SK-N-SH (cell line): ENCODE measurements around the gene FAF2. TPM values are rescaled to one million over a fixed set of nuclear protein-coding genes. Genes with fewer than 3 reads are reported as not detected.

Source experiments
- CTCF ChIA-PET: fragments of 300-600, 350-600 bp; formaldehyde crosslinking; extraction: SDS; loops from one replicate; lab custom pipeline; 2021; lab: Yijun Ruan, JAX
- POLR2A ChIA-PET: fragments of 350-600 bp; sonication (Branson Sonifier 250); formaldehyde crosslinking; extraction: SDS; loops from one replicate; lab custom pipeline; 2020; ENCODE audit warnings: antibody characterized with exemption, inconsistent platforms; lab: Yijun Ruan, JAX
- DNase-seq: peaks from one replicate; pipeline ENCODE4 v3.0.0; 2012
- H2AFZ ChIP-seq: fragments of 200-600 bp; sonication (generic); 2 replicates; pipeline ENCODE4 v1.8.1; 2016; ENCODE audit warnings: antibody characterized with exemption, mild to moderate bottlenecking, low read depth
- H3F3A ChIP-seq: fragments of 200-600 bp; sonication (generic); replicated peaks from 2 replicates; pipeline ENCODE3; 2016; ENCODE audit warnings: antibody characterized with exemption, mild to moderate bottlenecking; ENCODE audit not compliant: insufficient read depth
- H3K27ac ChIP-seq, 2 experiments: fragments of 200-500 bp in 1 of 2; fragments of 200-600 bp in 1 of 2; sonication (Bioruptor generic) in 1 of 2; sonication (generic), shearing (Covaris generic) in 1 of 2; 2 replicates each; pipeline versions ENCODE4 v1.5.1 to v1.6.1; 2014 to 2016; ENCODE audit warnings: low read depth in 2 of 2, inconsistent platforms in 1 of 2, low read length in 1 of 2, mild to moderate bottlenecking in 1 of 2, mixed read lengths in 1 of 2
- H3K27me3 ChIP-seq: fragments of 200-600 bp; sonication (generic), shearing (Covaris generic); 2 replicates; pipeline ENCODE4 v1.6.1; 2016; ENCODE audit warnings: mixed run types; ENCODE audit not compliant: insufficient read depth
- H3K36me3 ChIP-seq, 2 experiments: fragments of 200-500 bp in 1 of 2; fragments of 200-600 bp in 1 of 2; sonication (Bioruptor generic) in 1 of 2; sonication (generic) in 1 of 2; replicated peaks in 1 of 2; 2 replicates each; pipeline versions ENCODE3 to v1.5.1; 2014 to 2016; ENCODE audit warnings: low read length in 1 of 2, mild to moderate bottlenecking in 1 of 2; ENCODE audit not compliant: insufficient read depth in 2 of 2, control insufficient read depth in 1 of 2
- H3K4me1 ChIP-seq, 2 experiments: fragments of 200-500 bp in 1 of 2; fragments of 200-600 bp in 1 of 2; sonication (Bioruptor generic) in 1 of 2; sonication (generic), shearing (Covaris generic) in 1 of 2; 2 replicates each; pipeline versions ENCODE4 v1.5.1 to v1.6.1; 2014 to 2016; ENCODE audit warnings: low read depth in 1 of 2, low read length in 1 of 2, mixed run types in 1 of 2; ENCODE audit not compliant: insufficient read depth in 2 of 2, control insufficient read depth in 1 of 2
- H3K4me2 ChIP-seq: fragments of 200-600 bp; sonication (generic), shearing (Covaris generic); 2 replicates; pipeline ENCODE4 v1.6.1; 2017; ENCODE audit warnings: mixed run types
- H3K4me3 ChIP-seq, 2 experiments: fragments of 200-500 bp in 1 of 2; fragments of 200-600 bp in 1 of 2; sonication (Bioruptor generic) in 1 of 2; sonication (generic), shearing (Covaris generic) in 1 of 2; 2 replicates each; pipeline versions ENCODE4 v1.5.1 to v1.8.1; 2014 to 2016; ENCODE audit warnings: low read depth in 2 of 2, inconsistent platforms in 1 of 2, low read length in 1 of 2, mild to moderate bottlenecking in 1 of 2, mixed read lengths in 1 of 2, moderate library complexity in 1 of 2
- H3K79me2 ChIP-seq: fragments of 200-600 bp; sonication (generic); 2 replicates; pipeline ENCODE4 v1.8.1; 2017; ENCODE audit warnings: mild to moderate bottlenecking; ENCODE audit not compliant: insufficient read depth
- H3K9ac ChIP-seq: fragments of 200-600 bp; sonication (generic); 2 replicates; pipeline ENCODE4 v1.6.1; 2017; ENCODE audit warnings: mixed run types
- H3K9me2 ChIP-seq: fragments of 200-600 bp; sonication (generic); 2 replicates; pipeline ENCODE4 v1.6.1; 2017; ENCODE audit warnings: mixed run types
- H3K9me3 ChIP-seq: fragments of 200-600 bp; sonication (generic); 2 replicates; pipeline ENCODE4 v1.6.1; 2017; ENCODE audit warnings: mixed run types, mild to moderate bottlenecking, moderate library complexity
- H4K20me1 ChIP-seq: fragments of 200-600 bp; sonication (generic); 2 replicates; pipeline ENCODE4 v1.6.1; 2017; ENCODE audit warnings: mild to moderate bottlenecking, mixed run types; ENCODE audit not compliant: insufficient read depth
- CTCF ChIP-seq: fragments of 200-600 bp; sonication (generic); IDR thresholded peaks from 2 replicates; pipeline ENCODE4 v1.6.1; 2017; ENCODE audit warnings: antibody characterized with exemption, mild to moderate bottlenecking, moderate library complexity
- ELF1 ChIP-seq: IDR thresholded peaks from 2 replicates; pipeline ENCODE4 v1.4.0; 2012
- EP300 ChIP-seq, 2 experiments: IDR thresholded peaks; 2 replicates each; pipeline versions ENCODE4 v1.4.0 to v1.6.1; 2012; ENCODE audit warnings: borderline replicate concordance in 1 of 2, low read depth in 1 of 2, low read length in 1 of 2
- FOSL2 ChIP-seq: IDR thresholded peaks from 2 replicates; pipeline ENCODE4 v1.4.0; 2012; ENCODE audit warnings: low read depth, mild to moderate bottlenecking, moderate library complexity, borderline replicate concordance
- FOXM1 ChIP-seq: IDR thresholded peaks from 2 replicates; pipeline ENCODE4 v1.4.0; 2012; ENCODE audit warnings: low read depth, mild to moderate bottlenecking
- GABPA ChIP-seq: IDR thresholded peaks from 2 replicates; pipeline ENCODE4 v1.4.0; 2012; ENCODE audit warnings: low read depth, mild to moderate bottlenecking
- GATA2 ChIP-seq: sonication (generic); formaldehyde crosslinking; IDR thresholded peaks from 2 replicates; pipeline ENCODE4 v1.5.0; 2020; ENCODE audit warnings: mild to moderate bottlenecking, missing genetic modification reagents
- MEF2A ChIP-seq: IDR thresholded peaks from 2 replicates; pipeline ENCODE4 v1.4.0; 2012; ENCODE audit warnings: low read depth, borderline replicate concordance
- MXI1 ChIP-seq: IDR thresholded peaks from 2 replicates; pipeline ENCODE4 v1.6.1; 2012; ENCODE audit warnings: mild to moderate bottlenecking, low read depth, low read length, improper control_type of control experiment
- NFIC ChIP-seq: IDR thresholded peaks from 2 replicates; pipeline ENCODE4 v1.4.0; 2012; ENCODE audit warnings: borderline replicate concordance
- NRF1 ChIP-seq: IDR thresholded peaks from 2 replicates; pipeline ENCODE4 v1.6.1; 2012; ENCODE audit warnings: low read depth, mild to moderate bottlenecking, low read length
- POLR2AphosphoS5 ChIP-seq: IDR thresholded peaks from 2 replicates; pipeline ENCODE4 v1.6.1; 2012; ENCODE audit warnings: low read depth, low read length
- RAD21 ChIP-seq: IDR thresholded peaks from 2 replicates; pipeline ENCODE4 v1.6.1; 2012; ENCODE audit warnings: mild to moderate bottlenecking, low read length
- RCOR1 ChIP-seq: fragments of 150-350 bp; IDR thresholded peaks from 2 replicates; pipeline ENCODE4 v1.6.1; 2017; ENCODE audit warnings: antibody characterized with exemption, low read length
- REST ChIP-seq: IDR thresholded peaks from 2 replicates; pipeline ENCODE4 v1.6.1; 2012; ENCODE audit warnings: mild to moderate bottlenecking, low read depth, low read length, moderate library complexity
- RFX5 ChIP-seq: IDR thresholded peaks from 2 replicates; pipeline ENCODE4 v1.6.1; 2012; ENCODE audit warnings: mild to moderate bottlenecking, improper control_type of control experiment, low read length
- RXRA ChIP-seq: IDR thresholded peaks from 2 replicates; pipeline ENCODE4 v1.4.0; 2012; ENCODE audit warnings: low read depth, mild to moderate bottlenecking, borderline replicate concordance
- SIN3A ChIP-seq: IDR thresholded peaks from 2 replicates; pipeline ENCODE4 v1.6.1; 2012; ENCODE audit warnings: low read depth, mild to moderate bottlenecking, low read length, moderate library complexity, borderline replicate concordance
- USF2 ChIP-seq: fragments of 150-350 bp; IDR thresholded peaks from 2 replicates; pipeline ENCODE4 v1.6.1; 2017; ENCODE audit warnings: antibody characterized with exemption, low read length, low read depth, borderline replicate concordance
- YY1 ChIP-seq: IDR thresholded peaks from 2 replicates; pipeline ENCODE4 v1.4.0; 2012; ENCODE audit warnings: low read depth, mild to moderate bottlenecking
- WGBS: methylation state at CpG from one replicate; pipeline ENCODE4 v1.1.6; 2017; ENCODE audit warnings: low lambda C conversion rate; 5-methylcytosine and 5-hydroxymethylcytosine counted together
- polyA plus RNA-seq, 3 experiments: library from polyadenylated mRNA; depleted of rRNA; stranded (reverse); fragments of >200 nt; gene quantifications; 2 replicates each; pipeline ENCODE4 v1.2.3, GENCODE V29; 2012

FAF2 gene
- polyA plus RNA-seq, 1 of the 3 experiments (the other 2 are of a cell fraction), result 25.5 TPM

- Histone ChIP-seq H3K9me2 (no peaks in the 10 kb centered on the region), H3K9ac (no peak overlapping the region), H3K36me3 (no peaks in the 10 kb centered on the region), H3K27ac (no peak overlapping the region), H2AFZ (no peak overlapping the region), H3K27me3 (no peaks in the 10 kb centered on the region), H3F3A (no peaks in the 10 kb centered on the region)
- 69% methylated on average over 9 of the region's 11 CpGs for whole genome bisulfite sequencing
- no peak for DNase-seq
- TF ChIP-seq NFIC, result no peak
- TF ChIP-seq MEF2A, result no peak
- TF ChIP-seq EP300 (IDR thresholded peaks at IDR 0.05; ENCODE audit: borderline replicate concordance in 1 of 2, low read depth in 1 of 2, low read length in 1 of 2), result no peak
- TF ChIP-seq RFX5, result no peak
- no peak for TF ChIP-seq RAD21
- TF ChIP-seq POLR2AphosphoS5, result no peak
- TF ChIP-seq FOSL2, result no peak
- no peak for TF ChIP-seq GABPA
- TF ChIP-seq USF2, result no peak
- no peak for TF ChIP-seq RXRA
- no peak for TF ChIP-seq NRF1
- TF ChIP-seq FOXM1, result no peak
- no peak for TF ChIP-seq REST
- TF ChIP-seq ELF1, result no peak
- TF ChIP-seq RCOR1, result no peak
- no peak for TF ChIP-seq GATA2 (CRISPR knock-in tag)
- no peak for TF ChIP-seq MXI1
- no peak for TF ChIP-seq YY1
- TF ChIP-seq SIN3A, result no peak
- TF ChIP-seq CTCF, result no peak
- TF ChIP-seq, all 33 proteins: peak for 0
- ChIA-PET POLR2A (no interaction called here), CTCF (interaction anchor here (0.6 to 3.8 kb wide), 3 partner anchors 9 to 823 kb away, joined by 3 to 14 read pairs (median 3); no protein-coding TSS in a partner anchor)
- Histone ChIP-seq H3K9me3 (no peaks in the 10 kb centered on the region), H3K79me2 (no peaks in the 10 kb centered on the region), H3K4me1 (peaks cover 0 to 7% of the 10 kb centered on the region in 2 experiments; a peak in 1 of 4 replicates), H4K20me1 (no peaks in the 10 kb centered on the region), H3K4me3 (no peak overlapping the region), H3K4me2 (no peak overlapping the region)
These were observed 104.2 kb downstream of the FAF2 start for GRCh38 chr5:176552332-176552869.
